Measurements from ENCODE around the gene SMPD1. TPM values are rescaled to one million over a fixed set of nuclear protein-coding genes. Genes with fewer than 3 reads are reported as not detected.

SMPD1 gene
- total RNA-seq, 2 donors from 2014 or later: 50.8 to 56.3 TPM

DNA sequence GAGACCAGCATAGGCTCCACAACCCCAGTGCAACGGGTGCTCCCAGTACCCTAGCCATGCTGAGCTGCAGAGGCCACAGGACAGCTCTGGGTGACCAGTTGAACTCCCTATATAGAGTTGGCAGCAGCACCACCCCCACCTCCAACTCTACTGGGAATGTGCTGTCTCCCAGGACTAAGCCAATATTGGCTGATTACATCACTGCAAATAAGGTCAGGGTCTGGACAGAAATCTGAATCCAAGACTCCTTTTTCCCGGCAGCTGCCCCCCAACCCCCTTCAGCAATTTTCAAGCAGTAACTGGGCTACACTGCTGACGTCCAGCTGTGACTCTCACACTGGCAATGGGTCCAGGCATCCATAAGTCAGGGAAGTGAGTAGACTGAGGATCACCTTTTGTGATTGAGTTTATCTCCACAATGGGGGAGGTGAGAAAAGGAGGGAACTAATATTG lies 50.7 kb downstream of the SMPD1 start, which contains the start of gene HPX:
Gene HPX (minus strand): TSS at position 82 of the 453 bp plus-strand sequence. CDS start 24 bp downstream, at position 58.
- intact Hi-C loops (cut with DNase I): loop anchor here (5.0 to 10.0 kb wide), 2 partner anchors 64 kb away; no protein-coding TSS in a partner anchor
- ATAC-seq: no peak
- DNase-seq: no peak

DNA sequence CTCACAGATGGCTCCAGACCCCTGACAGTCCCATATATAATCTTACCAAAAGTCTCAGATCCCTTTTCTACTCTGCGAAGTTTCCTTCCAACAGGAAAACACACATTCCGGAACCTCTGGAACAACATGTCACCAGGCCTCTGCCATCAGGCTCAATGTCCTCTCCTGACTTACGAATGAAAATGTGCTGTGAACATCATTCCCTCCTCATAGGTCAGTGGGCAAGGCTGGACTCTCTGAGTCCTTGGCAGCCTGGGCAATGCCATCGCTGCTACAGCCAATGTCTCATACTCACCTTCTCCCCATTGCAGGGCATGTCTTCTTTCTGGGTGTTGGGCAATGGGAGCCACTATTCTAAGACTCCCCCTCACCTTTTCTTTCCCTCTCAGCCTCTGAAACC lies 52.2 kb downstream of the SMPD1 start:
- intact Hi-C loops (cut with DNase I): loop anchor here (2.0 to 10.0 kb wide), 3 partner anchors 62 to 65 kb away; no protein-coding TSS in a partner anchor
- ATAC-seq: no peak

DNA sequence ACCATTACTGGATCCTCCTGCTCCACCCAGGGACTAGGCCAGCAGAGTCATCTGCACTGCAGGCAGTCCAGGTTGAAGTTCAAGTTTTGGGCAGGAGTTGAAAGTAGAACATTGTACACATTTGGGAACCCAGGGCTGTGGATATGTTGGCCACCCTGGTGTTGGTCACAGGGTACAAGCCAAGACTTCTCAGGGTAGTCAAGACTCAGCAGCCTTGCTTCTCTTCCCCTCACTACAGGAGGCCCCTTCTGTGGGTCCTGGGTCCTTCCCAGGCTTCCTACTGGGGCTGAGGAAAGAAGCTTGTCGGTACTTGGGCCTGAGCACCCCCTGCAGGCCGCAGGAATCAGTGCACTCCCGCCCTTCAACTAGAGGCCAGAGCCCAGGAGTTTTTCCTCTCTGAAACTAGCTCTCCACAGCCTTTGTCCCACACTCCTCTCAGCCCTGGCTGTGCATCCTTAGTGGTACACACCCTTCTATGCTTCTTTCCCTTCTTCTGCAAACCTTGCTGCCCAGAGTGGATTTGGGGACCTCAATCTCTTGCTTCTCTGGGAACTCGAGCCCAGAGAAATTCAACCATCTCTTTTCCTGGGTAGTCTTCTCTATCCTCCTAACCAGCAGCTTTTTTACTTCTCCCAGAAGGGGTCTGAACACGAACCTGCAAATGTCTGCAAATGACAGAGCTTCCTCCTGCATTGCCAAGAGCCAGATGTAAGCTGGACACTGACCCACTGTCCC lies 53.2 kb downstream of the SMPD1 start:
- intact Hi-C loops (cut with DNase I): loop anchor here (2.0 to 10.0 kb wide), 3 partner anchors 61 to 66 kb away; no protein-coding TSS in a partner anchor
- DNase-seq: peak; percentile 65
- peak; percentile 65 to 77 for ATAC-seq

More for the DNA sequence above, 52.2 kb downstream of the SMPD1 start:
- no peak for DNase-seq

Other genes with a start within 250 kb of the SMPD1 start
- gene OR52B2, start 220.1 kb upstream of the SMPD1 start, total RNA-seq: not detected
- not detected for gene OR52W1, start 191.2 kb upstream of the SMPD1 start, total RNA-seq
- gene C11orf42, start 184.9 kb upstream of the SMPD1 start, total RNA-seq: not detected
- 10 to 100 TPM; 16.0 to 16.6 TPM for gene FHIP1B, start 155.8 kb upstream of the SMPD1 start, total RNA-seq
- gene CNGA4, start 151.4 kb upstream of the SMPD1 start, total RNA-seq: not detected
- gene CCKBR, start 130.6 kb upstream of the SMPD1 start, total RNA-seq: not detected
- 10 to 100 TPM; 42.0 to 51.5 TPM for gene CAVIN3, start 70.0 kb upstream of the SMPD1 start, total RNA-seq
- 10 to 100 TPM; 65.5 to 75.9 TPM for gene APBB1, start 28.6 kb downstream of the SMPD1 start, total RNA-seq
- 1 to 10 TPM in 1 of 2 donors, under 1 TPM in 1; 0.38 to 1.0 TPM for gene HPX, start 50.5 kb downstream of the SMPD1 start, total RNA-seq
- gene TRIM3, start 83.5 kb downstream of the SMPD1 start, total RNA-seq: 10 to 100 TPM; 10.6 to 14.5 TPM
- 10 to 100 TPM; 18.6 to 32.6 TPM for gene ARFIP2, start 90.9 kb downstream of the SMPD1 start, total RNA-seq
- 10 to 100 TPM; 19.9 to 33.0 TPM for gene TIMM10B, start 91.0 kb downstream of the SMPD1 start, total RNA-seq
- 1 to 10 TPM; 4.4 to 7.6 TPM for gene DNHD1, start 106.8 kb downstream of the SMPD1 start, total RNA-seq
- 10 to 100 TPM; 14.2 to 18.0 TPM for gene RRP8, start 213.1 kb downstream of the SMPD1 start, total RNA-seq
- 100 to 1,000 TPM; 166 to 183 TPM for gene ILK, start 213.3 kb downstream of the SMPD1 start, total RNA-seq
- gene TAF10, start 221.7 kb downstream of the SMPD1 start, total RNA-seq: 100 to 1,000 TPM; 102 to 105 TPM
- 10 to 100 TPM; 69.5 to 87.7 TPM for gene TPP1, start 228.9 kb downstream of the SMPD1 start, total RNA-seq